IMR-90 (cell line): Measurements from ENCODE around the gene LEF1.

Source experiments
- CEBPB ChIP-seq: IDR thresholded peaks from 2 replicates; pipeline ENCODE4 v1.6.1; 2012; ENCODE audit warnings: low read depth, low read length, improper control_type of control experiment
- CHD1 ChIP-seq: IDR thresholded peaks from 2 replicates; pipeline ENCODE4 v1.6.1; 2012; ENCODE audit warnings: low read depth, low read length, improper control_type of control experiment
- MAFK ChIP-seq: IDR thresholded peaks from 2 replicates; pipeline ENCODE4 v1.6.1; 2012; ENCODE audit warnings: low read depth, low read length, improper control_type of control experiment
- NFE2L2 ChIP-seq: fragments of 150-350 bp; IDR thresholded peaks from 2 replicates; pipeline ENCODE4 v1.6.1; 2016; ENCODE audit warnings: low read depth, mild to moderate bottlenecking, low read length
- POLR2A ChIP-seq: IDR thresholded peaks from 2 replicates; pipeline ENCODE4 v1.6.1; 2012; ENCODE audit warnings: mild to moderate bottlenecking, low read depth, low read length
- RAD21 ChIP-seq: IDR thresholded peaks from 2 replicates; pipeline ENCODE4 v1.6.1; 2012; ENCODE audit warnings: low read length, improper control_type of control experiment
- RFX5 ChIP-seq: IDR thresholded peaks from 2 replicates; pipeline ENCODE4 v1.8.0; 2012; ENCODE audit warnings: low read depth, mild to moderate bottlenecking, low read length, moderate library complexity
- SMC3 ChIP-seq: fragments of 150-350 bp; IDR thresholded peaks from 2 replicates; pipeline ENCODE4 v1.6.1; 2016; ENCODE audit warnings: low read depth, mild to moderate bottlenecking, antibody characterized with exemption, low read length, moderate library complexity
- USF2 ChIP-seq: fragments of 150-350 bp; IDR thresholded peaks from 2 replicates; pipeline ENCODE4 v1.6.1; 2017; ENCODE audit warnings: mild to moderate bottlenecking, antibody characterized with exemption, low read length, low read depth
- TF ChIP-seq, protein P1 (sequence below): conservative IDR thresholded peaks from 2 replicates; pipeline ENCODE4 v1.5.1; 2012; ENCODE audit warnings: mild to moderate bottlenecking, low read depth, low read length, improper control_type of control experiment
- TF ChIP-seq, protein P2 (sequence below): fragments of 150-350 bp; IDR thresholded peaks from 2 replicates; pipeline ENCODE4 v1.6.1; 2016; ENCODE audit warnings: low read depth, mild to moderate bottlenecking, low read length, moderate library complexity, borderline replicate concordance

- TF ChIP-seq, protein P1, sequence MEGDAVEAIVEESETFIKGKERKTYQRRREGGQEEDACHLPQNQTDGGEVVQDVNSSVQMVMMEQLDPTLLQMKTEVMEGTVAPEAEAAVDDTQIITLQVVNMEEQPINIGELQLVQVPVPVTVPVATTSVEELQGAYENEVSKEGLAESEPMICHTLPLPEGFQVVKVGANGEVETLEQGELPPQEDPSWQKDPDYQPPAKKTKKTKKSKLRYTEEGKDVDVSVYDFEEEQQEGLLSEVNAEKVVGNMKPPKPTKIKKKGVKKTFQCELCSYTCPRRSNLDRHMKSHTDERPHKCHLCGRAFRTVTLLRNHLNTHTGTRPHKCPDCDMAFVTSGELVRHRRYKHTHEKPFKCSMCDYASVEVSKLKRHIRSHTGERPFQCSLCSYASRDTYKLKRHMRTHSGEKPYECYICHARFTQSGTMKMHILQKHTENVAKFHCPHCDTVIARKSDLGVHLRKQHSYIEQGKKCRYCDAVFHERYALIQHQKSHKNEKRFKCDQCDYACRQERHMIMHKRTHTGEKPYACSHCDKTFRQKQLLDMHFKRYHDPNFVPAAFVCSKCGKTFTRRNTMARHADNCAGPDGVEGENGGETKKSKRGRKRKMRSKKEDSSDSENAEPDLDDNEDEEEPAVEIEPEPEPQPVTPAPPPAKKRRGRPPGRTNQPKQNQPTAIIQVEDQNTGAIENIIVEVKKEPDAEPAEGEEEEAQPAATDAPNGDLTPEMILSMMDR: no peak
- TF ChIP-seq CEBPB (no peak), POLR2A (no peak), USF2 (no peak), RFX5 (no peak), SMC3 (no peak), CHD1 (no peak), RAD21 (no peak), NFE2L2 (no peak), MAFK (no peak)
- TF ChIP-seq, protein P2, sequence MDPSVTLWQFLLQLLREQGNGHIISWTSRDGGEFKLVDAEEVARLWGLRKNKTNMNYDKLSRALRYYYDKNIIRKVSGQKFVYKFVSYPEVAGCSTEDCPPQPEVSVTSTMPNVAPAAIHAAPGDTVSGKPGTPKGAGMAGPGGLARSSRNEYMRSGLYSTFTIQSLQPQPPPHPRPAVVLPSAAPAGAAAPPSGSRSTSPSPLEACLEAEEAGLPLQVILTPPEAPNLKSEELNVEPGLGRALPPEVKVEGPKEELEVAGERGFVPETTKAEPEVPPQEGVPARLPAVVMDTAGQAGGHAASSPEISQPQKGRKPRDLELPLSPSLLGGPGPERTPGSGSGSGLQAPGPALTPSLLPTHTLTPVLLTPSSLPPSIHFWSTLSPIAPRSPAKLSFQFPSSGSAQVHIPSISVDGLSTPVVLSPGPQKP: no peak
Observed at GRCh38 chr4:108081256-108081655, 87.5 kb downstream of the LEF1 start.
